Measurements from ENCODE around the gene HERC2.

- TF ChIP-seq CTCF (IDR thresholded peaks at IDR 0.05), result no peak
- no peak for TF ChIP-seq NRF1 (IDR thresholded peaks at IDR 0.05; ENCODE audit: low read depth, low read length)
- TF ChIP-seq GABPA (IDR thresholded peaks at IDR 0.05; ENCODE audit: low read depth), result no peak
- no peak for TF ChIP-seq TAF1 (IDR thresholded peaks at IDR 0.05; ENCODE audit: borderline replicate concordance, low read depth, low read length)
Observed at GRCh38 chr15:28269097-28269496, 52.9 kb downstream of the HERC2 start.

All from SK-N-SH (cell line).